Measurements from ENCODE around the gene RWDD1. TPM values are rescaled to one million over a fixed set of nuclear protein-coding genes. Genes with fewer than 3 reads are reported as not detected.

The RWDD1 gene
- total RNA-seq, 1 experiment from 2014 or later = 52.3 TPM

- Histone ChIP-seq H3K27me3 (replicated peaks; ENCODE audit: insufficient read depth, low read depth, low read length, poor library complexity) (no peaks in the 10 kb centered on the region), H3K9me3 (ENCODE audit: low read depth, low read length, poor library complexity, severe bottlenecking) (no peaks in the 10 kb centered on the region), H3K4me3 (ENCODE audit: low read depth, low read length, poor library complexity, severe bottlenecking) (no peak overlapping the region), H3K4me1 (ENCODE audit: insufficient read depth, low read length, poor library complexity, severe bottlenecking) (no peaks in the 10 kb centered on the region), H3K27ac (ENCODE audit: low read depth, low read length, poor library complexity, severe bottlenecking) (no peak overlapping the region), H3K36me3 (ENCODE audit: insufficient read depth, low read length, poor library complexity, severe bottlenecking) (no peaks in the 10 kb centered on the region)
- no peak for DNase-seq (ENCODE audit: low spot score)
- ChIA-PET CTCF (no interaction called here), POLR2A (ENCODE audit: low non-redundant PET) (no interaction called here)
- intact Hi-C loops (cut with micrococcal nuclease; ENCODE audit: unreplicated experiment) = no loop called here
- no peak for TF ChIP-seq EZH2 (IDR thresholded peaks at IDR 0.05; ENCODE audit: borderline replicate concordance, low read depth, low read length, poor library complexity, severe bottlenecking)
- TF ChIP-seq, protein P1, sequence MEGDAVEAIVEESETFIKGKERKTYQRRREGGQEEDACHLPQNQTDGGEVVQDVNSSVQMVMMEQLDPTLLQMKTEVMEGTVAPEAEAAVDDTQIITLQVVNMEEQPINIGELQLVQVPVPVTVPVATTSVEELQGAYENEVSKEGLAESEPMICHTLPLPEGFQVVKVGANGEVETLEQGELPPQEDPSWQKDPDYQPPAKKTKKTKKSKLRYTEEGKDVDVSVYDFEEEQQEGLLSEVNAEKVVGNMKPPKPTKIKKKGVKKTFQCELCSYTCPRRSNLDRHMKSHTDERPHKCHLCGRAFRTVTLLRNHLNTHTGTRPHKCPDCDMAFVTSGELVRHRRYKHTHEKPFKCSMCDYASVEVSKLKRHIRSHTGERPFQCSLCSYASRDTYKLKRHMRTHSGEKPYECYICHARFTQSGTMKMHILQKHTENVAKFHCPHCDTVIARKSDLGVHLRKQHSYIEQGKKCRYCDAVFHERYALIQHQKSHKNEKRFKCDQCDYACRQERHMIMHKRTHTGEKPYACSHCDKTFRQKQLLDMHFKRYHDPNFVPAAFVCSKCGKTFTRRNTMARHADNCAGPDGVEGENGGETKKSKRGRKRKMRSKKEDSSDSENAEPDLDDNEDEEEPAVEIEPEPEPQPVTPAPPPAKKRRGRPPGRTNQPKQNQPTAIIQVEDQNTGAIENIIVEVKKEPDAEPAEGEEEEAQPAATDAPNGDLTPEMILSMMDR (conservative IDR thresholded peaks at IDR 0.05; ENCODE audit: low read depth, low read length) = no peak
- BruUV-seq (replicated peaks) = no TSS peak
Measured at GRCh38 chr6:116624036-116624805, 52.9 kb downstream of the RWDD1 start.

DNA sequence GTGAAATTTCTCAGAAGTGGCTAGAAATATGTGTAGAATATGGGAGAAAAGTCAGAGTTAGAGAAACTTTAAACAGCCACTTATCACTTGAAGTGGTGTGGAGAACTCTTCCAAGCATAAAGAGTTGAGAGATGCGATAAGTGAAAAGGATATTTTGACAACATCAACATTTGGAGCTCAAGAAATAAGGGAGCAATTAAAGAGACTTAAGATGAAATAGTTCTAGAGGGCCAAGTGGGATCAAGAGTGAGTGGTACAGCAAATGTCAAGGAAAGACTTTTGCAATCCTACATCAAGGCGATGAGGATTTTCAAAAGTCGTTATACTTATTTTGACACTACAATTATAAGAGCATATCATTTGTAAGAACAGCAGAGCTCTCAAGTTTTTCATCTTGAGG lies 54.6 kb downstream of the RWDD1 start:
- ChIA-PET POLR2A (ENCODE audit: low non-redundant PET) (no interaction called here), CTCF (no interaction called here)
- Histone ChIP-seq H3K36me3 (ENCODE audit: insufficient read depth, low read length, poor library complexity, severe bottlenecking) (no peaks in the 10 kb centered on the region), H3K27ac (ENCODE audit: low read depth, low read length, poor library complexity, severe bottlenecking) (no peak overlapping the region), H3K9me3 (ENCODE audit: low read depth, low read length, poor library complexity, severe bottlenecking) (no peaks in the 10 kb centered on the region), H3K27me3 (replicated peaks; ENCODE audit: insufficient read depth, low read depth, low read length, poor library complexity) (no peaks in the 10 kb centered on the region), H3K4me3 (ENCODE audit: low read depth, low read length, poor library complexity, severe bottlenecking) (no peak overlapping the region), H3K4me1 (ENCODE audit: insufficient read depth, low read length, poor library complexity, severe bottlenecking) (no peaks in the 10 kb centered on the region)
- TF ChIP-seq, protein P1 (conservative IDR thresholded peaks at IDR 0.05; ENCODE audit: low read depth, low read length) = no peak
- no peak for TF ChIP-seq EZH2 (IDR thresholded peaks at IDR 0.05; ENCODE audit: borderline replicate concordance, low read depth, low read length, poor library complexity, severe bottlenecking)
- intact Hi-C loops (cut with micrococcal nuclease; ENCODE audit: unreplicated experiment) = no loop called here
- BruUV-seq (replicated peaks) = no TSS peak
- no peak for DNase-seq (ENCODE audit: low spot score)

GRCh38 chr6:116629563-116629981 lies 58.3 kb downstream of the RWDD1 start:
- no peak overlapping the region for H3K27ac ChIP-seq (ENCODE audit: low read depth, low read length, poor library complexity, severe bottlenecking)
- H3K27me3 ChIP-seq (replicated peaks; ENCODE audit: insufficient read depth, low read depth, low read length, poor library complexity) = no peaks in the 10 kb centered on the region
- no peak for DNase-seq (ENCODE audit: low spot score)
- H3K4me3 ChIP-seq (ENCODE audit: low read depth, low read length, poor library complexity, severe bottlenecking) = no peak overlapping the region
- no TSS peak for BruUV-seq (replicated peaks)
- TF ChIP-seq, protein P1 (conservative IDR thresholded peaks at IDR 0.05; ENCODE audit: low read depth, low read length) = no peak
- TF ChIP-seq EZH2 (IDR thresholded peaks at IDR 0.05; ENCODE audit: borderline replicate concordance, low read depth, low read length, poor library complexity, severe bottlenecking) = no peak
- H3K36me3 ChIP-seq (ENCODE audit: insufficient read depth, low read length, poor library complexity, severe bottlenecking) = no peaks in the 10 kb centered on the region
- H3K9me3 ChIP-seq (ENCODE audit: low read depth, low read length, poor library complexity, severe bottlenecking) = no peaks in the 10 kb centered on the region
- H3K4me1 ChIP-seq (ENCODE audit: insufficient read depth, low read length, poor library complexity, severe bottlenecking) = no peaks in the 10 kb centered on the region
- ChIA-PET CTCF (no interaction called here), POLR2A (ENCODE audit: low non-redundant PET) (no interaction called here)
- intact Hi-C loops (cut with micrococcal nuclease; ENCODE audit: unreplicated experiment) = no loop called here

All from A673 (cell line).